Upper lobe of left lung (tissue), 4 donors: Measurements from ENCODE around the gene COMMD2.

Experiments used
- EP300 ChIP-seq, 4 donors: sonication (generic); formaldehyde crosslinking; IDR thresholded peaks; one replicate each; pipeline ENCODE4 v1.5.1; 2017; ENCODE audit warnings: antibody characterized with exemption in 4 of 4, control low read depth in 2 of 4
- POLR2A ChIP-seq, 4 donors: fragments of 450-650 bp; IDR thresholded peaks; one replicate each; pipeline ENCODE4 v1.5.1; 2016 to 2017; ENCODE audit warnings: antibody characterized with exemption in 4 of 4, mild to moderate bottlenecking in 2 of 4
- POLR2AphosphoS5 ChIP-seq, 2 donors: sonication (generic); formaldehyde crosslinking; IDR thresholded peaks; one replicate each; pipeline ENCODE4 v1.5.1; 2017; ENCODE audit warnings: antibody characterized with exemption in 2 of 2
- TF ChIP-seq, protein P1 (sequence below), 6 experiments: fragments of 450-650 bp in 4 of 6; fragments of 200-600 bp in 2 of 6; sonication (generic) in 2 of 6; IDR thresholded peaks; one replicate each; pipeline ENCODE4 v1.5.1; 2016 to 2019; ENCODE audit warnings: antibody characterized with exemption in 6 of 6

DNA sequence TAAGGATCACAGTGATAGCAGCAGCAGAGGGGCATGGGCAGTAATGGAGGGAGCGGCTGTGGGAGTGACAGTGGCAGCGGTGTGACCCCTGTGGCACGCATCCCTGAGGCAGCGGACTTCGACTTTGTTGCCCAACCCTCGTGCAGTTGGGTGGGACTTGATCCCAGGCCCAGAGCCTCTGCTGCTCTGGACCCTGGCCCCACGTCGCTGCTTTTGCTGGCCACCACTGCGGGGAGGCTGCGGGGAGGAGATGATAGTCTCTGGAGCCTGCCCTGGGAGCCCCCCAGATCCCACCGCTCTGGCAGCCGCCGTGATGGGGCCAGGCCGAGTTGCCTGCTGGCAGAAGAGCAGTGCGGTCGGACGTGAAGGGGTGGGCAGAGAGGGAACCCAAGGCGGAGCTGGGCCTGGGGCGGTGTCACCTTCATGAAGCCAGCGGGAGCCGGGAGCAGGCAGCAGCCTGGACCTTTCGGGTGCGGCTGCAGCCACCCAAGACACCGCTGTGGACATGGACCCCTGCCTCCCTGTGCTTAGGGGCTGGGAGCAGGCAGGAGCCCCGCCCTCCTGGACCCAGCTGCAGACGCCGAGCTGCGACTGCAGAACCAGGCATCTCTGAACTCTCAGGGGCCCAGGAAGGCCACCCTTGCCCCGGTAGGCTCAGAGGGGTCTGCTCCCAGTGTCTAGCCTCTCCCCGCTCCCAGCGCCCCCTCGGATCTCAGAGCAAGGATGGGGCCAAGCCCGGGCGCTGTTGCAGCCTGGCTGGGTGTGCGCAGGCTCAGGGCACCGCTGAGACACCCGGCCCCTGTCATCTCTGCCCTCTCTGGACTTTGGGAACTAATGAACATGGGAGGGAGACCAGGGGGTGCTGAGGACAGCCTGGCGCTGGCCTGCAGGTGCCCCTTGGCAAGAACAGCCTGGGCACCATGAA is 38.3 kb downstream of the COMMD2 start:
- no peak for TF ChIP-seq POLR2A (IDR thresholded peaks at IDR 0.05)
- TF ChIP-seq, protein P1, sequence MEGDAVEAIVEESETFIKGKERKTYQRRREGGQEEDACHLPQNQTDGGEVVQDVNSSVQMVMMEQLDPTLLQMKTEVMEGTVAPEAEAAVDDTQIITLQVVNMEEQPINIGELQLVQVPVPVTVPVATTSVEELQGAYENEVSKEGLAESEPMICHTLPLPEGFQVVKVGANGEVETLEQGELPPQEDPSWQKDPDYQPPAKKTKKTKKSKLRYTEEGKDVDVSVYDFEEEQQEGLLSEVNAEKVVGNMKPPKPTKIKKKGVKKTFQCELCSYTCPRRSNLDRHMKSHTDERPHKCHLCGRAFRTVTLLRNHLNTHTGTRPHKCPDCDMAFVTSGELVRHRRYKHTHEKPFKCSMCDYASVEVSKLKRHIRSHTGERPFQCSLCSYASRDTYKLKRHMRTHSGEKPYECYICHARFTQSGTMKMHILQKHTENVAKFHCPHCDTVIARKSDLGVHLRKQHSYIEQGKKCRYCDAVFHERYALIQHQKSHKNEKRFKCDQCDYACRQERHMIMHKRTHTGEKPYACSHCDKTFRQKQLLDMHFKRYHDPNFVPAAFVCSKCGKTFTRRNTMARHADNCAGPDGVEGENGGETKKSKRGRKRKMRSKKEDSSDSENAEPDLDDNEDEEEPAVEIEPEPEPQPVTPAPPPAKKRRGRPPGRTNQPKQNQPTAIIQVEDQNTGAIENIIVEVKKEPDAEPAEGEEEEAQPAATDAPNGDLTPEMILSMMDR (IDR thresholded peaks at IDR 0.05) = no peak
- TF ChIP-seq POLR2AphosphoS5 (IDR thresholded peaks at IDR 0.05) = no peak
- TF ChIP-seq EP300 (IDR thresholded peaks at IDR 0.05) = no peak
